Left ventricle myocardium inferior (tissue), 1 donor: ENCODE data around the gene NPW. TPM values are rescaled to one million over a fixed set of nuclear protein-coding genes. Genes with fewer than 3 reads are reported as not detected.

Experiments used
- DNase-seq: peaks from one replicate; pipeline ENCODE4 v3.0.0-alpha.2; 2020
- H3K27ac ChIP-seq: fragments of 200-600 bp; replicated peaks from 2 replicates; pipeline ENCODE4 v1.8.0; 2021
- H3K27me3 ChIP-seq: fragments of 200-600 bp; 2 replicates; pipeline ENCODE4 v1.8.0; 2021; ENCODE audit warnings: low read depth
- H3K36me3 ChIP-seq: fragments of 200-600 bp; 2 replicates; pipeline ENCODE4 v1.8.0; 2021
- H3K4me1 ChIP-seq: fragments of 200-600 bp; 2 replicates; pipeline ENCODE4 v1.8.0; 2021
- H3K4me3 ChIP-seq: fragments of 200-600 bp; 2 replicates; pipeline ENCODE4 v1.8.0; 2021; ENCODE audit warnings: mild to moderate bottlenecking, moderate library complexity
- H3K9me3 ChIP-seq: fragments of 200-600 bp; replicated peaks from 2 replicates; pipeline ENCODE4 v1.8.0; 2021
- intact Hi-C: fragments of 100-400 bp; cut with micrococcal nuclease; formaldehyde crosslinking; loops from one replicate; pipeline ENCODE4 v1.11.0; 2022
- total RNA-seq: library from RNA; stranded (reverse); fragmentation: NEBNext Ultra II Directional; extraction: Animal tissue kit (Norgen Biotek cat#: 25700); gene quantifications from one replicate; pipeline ENCODE4 v1.2.1, GENCODE V29; 2021
- TF ChIP-seq, protein P1 (sequence below): fragments of 200-600 bp; IDR thresholded peaks from 2 replicates; pipeline ENCODE4 v1.8.0; 2021; ENCODE audit warnings: antibody characterized with exemption, mild to moderate bottlenecking, borderline replicate concordance
- donor health status: DM: no; HTN: yes; CAD: no; lungs with severe emphysema.

The NPW gene
- total RNA-seq, 1 donor from 2014 or later: not detected

DNA sequence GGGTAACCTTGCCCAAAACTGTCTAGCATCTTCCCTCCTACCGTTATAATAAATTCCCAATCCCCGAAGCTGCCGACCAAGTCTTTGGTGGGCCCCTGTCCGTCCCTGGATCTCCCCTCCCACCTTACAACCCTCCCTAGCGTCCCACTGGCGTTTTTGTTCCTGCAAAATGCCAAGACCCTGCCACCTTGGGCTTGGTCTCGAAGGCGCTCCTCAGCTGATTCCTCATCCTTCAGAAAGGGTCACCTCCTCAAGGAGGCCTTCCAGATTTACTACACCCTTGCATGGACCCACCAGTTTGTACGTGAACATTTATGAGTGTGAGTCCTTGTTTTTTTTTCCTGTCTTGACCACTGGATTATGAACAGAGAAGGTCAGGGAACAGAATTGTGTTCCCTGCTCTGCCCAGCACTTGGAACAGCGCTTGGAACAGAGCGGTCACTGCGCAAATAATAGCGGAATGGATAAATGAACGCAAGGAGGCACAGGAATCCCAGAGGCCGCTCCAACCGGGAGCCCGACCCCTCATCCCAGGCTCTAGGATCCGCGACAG is 36.5 kb upstream of the NPW start:
- DNase-seq: no peak
- H3K27ac ChIP-seq: peak overlapping the region; percentile 88
- peaks cover 33% of the 10 kb centered on the region for H3K36me3 ChIP-seq
- H3K9me3 ChIP-seq: no peaks in the 10 kb centered on the region
- peak overlapping the region; percentile 88 for H3K4me3 ChIP-seq
- peaks cover 50% of the 10 kb centered on the region for H3K4me1 ChIP-seq
- TF ChIP-seq, protein P1, sequence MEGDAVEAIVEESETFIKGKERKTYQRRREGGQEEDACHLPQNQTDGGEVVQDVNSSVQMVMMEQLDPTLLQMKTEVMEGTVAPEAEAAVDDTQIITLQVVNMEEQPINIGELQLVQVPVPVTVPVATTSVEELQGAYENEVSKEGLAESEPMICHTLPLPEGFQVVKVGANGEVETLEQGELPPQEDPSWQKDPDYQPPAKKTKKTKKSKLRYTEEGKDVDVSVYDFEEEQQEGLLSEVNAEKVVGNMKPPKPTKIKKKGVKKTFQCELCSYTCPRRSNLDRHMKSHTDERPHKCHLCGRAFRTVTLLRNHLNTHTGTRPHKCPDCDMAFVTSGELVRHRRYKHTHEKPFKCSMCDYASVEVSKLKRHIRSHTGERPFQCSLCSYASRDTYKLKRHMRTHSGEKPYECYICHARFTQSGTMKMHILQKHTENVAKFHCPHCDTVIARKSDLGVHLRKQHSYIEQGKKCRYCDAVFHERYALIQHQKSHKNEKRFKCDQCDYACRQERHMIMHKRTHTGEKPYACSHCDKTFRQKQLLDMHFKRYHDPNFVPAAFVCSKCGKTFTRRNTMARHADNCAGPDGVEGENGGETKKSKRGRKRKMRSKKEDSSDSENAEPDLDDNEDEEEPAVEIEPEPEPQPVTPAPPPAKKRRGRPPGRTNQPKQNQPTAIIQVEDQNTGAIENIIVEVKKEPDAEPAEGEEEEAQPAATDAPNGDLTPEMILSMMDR: no peak
- peaks cover 59% of the 10 kb centered on the region for H3K27me3 ChIP-seq
- intact Hi-C loops: no loop called here

DNA sequence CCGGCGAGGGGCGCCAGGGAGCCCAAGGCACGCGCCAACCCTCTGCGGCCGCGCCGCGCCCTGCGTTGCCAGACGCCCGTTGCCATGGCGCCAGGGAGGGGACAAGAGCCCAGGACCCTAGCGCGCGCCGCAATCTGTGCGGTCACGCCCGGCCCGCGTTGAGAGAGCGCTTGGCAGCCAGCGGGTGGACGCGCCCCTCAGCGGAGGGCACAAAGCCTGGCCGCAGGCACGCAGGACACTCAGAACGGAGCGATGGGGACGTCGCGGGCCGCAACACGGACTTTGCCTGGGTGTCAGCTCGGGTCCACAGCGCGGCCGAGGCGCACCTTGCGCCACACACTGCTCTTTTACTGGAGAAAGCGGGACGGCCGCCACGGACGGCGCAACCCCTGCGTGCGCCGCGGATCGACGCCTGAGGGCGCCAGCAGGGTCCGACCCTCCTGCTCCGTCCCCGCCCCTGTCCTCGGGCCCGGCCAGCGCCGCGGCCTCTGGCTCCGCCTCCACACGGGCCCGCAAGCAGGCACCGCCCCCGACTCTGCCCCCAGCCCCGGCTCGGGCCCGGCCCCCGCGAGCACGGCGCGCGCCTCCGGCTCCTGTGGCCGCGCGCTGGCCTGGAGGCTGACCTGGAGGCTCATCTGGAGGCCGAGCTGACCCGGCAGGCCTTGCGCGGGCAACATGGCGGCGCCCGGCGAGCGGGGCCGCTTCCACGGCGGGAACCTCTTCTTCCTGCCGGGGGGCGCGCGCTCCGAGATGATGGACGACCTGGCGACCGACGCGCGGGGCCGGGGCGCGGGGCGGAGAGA is 35.8 kb upstream of the NPW start, which contains the start of gene GFER:
TSS of gene GFER (plus strand) at position 650 of the 803 bp plus-strand sequence. CDS start at position 676, 26 bp downstream.
- Histone ChIP-seq H3K27ac (peak within 1 kb of the TSS; percentile 88), H3K4me1 (peaks cover 49% of the 10 kb centered on the region), H3K27me3 (peaks cover 58% of the 10 kb centered on the region), H3K36me3 (peaks cover 26% of the 10 kb centered on the region), H3K4me3 (peak within 1 kb of the TSS; percentile 88), H3K9me3 (no peaks in the 10 kb centered on the region)
- DNase-seq: peak; percentile 92
- intact Hi-C loops: no loop called here
- TF ChIP-seq, protein P1: peak; percentile 60

DNA sequence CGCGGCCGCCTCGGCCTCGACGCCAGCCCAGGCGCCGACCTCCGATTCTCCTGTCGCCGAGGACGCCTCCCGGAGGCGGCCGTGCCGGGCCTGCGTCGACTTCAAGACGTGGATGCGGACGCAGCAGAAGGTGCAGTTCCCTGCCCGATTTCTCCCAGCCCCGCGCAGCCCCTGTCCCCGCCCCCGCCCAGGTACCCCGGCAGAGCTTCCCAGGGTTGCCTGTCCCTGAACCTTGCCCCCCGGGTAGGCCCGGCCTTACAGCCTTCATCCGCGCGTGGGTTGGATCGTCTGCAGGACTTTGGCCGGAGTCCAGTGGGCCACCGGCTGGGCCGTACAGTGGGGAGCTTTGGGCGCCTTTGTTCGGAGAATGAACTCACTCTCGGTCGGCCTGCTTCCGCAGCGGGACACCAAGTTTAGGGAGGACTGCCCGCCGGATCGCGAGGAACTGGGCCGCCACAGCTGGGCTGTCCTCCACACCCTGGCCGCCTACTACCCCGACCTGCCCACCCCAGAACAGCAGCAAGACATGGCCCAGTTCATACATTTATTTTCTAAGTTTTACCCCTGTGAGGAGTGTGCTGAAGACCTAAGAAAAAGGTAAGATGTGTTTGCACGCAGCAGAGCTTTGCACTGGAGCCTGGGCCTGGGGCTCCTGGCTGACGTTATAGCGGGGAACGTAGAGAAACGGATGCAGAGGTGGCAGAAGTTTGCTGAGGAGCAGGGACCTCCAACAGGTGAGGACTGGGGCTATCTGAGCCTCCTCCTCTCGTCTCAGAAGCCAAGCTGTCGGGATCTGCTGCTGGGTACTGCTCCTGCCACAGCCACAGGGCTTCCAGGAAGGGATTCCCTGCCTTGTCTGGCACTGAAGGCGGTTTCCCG is 35.0 kb upstream of the NPW start:
- H3K4me3 ChIP-seq: peak overlapping the region; percentile 88
- DNase-seq: no peak
- H3K4me1 ChIP-seq: peaks cover 45% of the 10 kb centered on the region
- H3K27me3 ChIP-seq: peaks cover 58% of the 10 kb centered on the region
- H3K27ac ChIP-seq: peak overlapping the region; percentile 88
- no peaks in the 10 kb centered on the region for H3K9me3 ChIP-seq
- H3K36me3 ChIP-seq: peaks cover 21% of the 10 kb centered on the region
- TF ChIP-seq, protein P1: no peak
- intact Hi-C loops: no loop called here

DNA sequence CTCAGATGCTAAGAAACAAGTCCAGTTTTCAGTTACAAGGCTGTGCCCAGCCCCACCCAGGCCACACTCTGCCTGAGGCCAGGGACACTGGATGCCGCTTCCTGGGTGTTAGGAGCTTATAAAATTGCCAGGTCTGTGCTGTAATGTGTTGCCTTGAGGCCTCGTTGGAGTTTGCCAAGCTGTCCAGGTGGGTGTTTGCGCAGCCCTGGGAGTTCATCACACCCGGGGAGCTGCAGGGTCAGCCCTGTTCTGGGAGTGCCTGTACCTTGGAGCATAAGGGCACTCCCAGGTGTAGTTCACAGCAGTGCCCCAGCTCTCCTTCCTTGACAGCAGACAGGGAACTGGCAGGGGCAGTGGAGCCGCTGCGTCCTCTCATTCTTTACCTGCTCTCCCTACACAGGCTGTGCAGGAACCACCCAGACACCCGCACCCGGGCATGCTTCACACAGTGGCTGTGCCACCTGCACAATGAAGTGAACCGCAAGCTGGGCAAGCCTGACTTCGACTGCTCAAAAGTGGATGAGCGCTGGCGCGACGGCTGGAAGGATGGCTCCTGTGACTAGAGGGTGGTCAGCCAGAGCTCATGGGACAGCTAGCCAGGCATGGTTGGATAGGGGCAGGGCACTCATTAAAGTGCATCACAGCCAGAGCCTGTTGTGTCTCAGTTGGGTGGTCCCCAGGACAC is 34.0 kb upstream of the NPW start:
- H3K9me3 ChIP-seq: no peaks in the 10 kb centered on the region
- peaks cover 43% of the 10 kb centered on the region for H3K4me1 ChIP-seq
- H3K4me3 ChIP-seq: peak overlapping the region; percentile 88
- peaks cover 58% of the 10 kb centered on the region for H3K27me3 ChIP-seq
- no peak for DNase-seq
- H3K36me3 ChIP-seq: peaks cover 21% of the 10 kb centered on the region
- intact Hi-C loops: no loop called here
- TF ChIP-seq, protein P1: no peak
- no peak overlapping the region for H3K27ac ChIP-seq

DNA sequence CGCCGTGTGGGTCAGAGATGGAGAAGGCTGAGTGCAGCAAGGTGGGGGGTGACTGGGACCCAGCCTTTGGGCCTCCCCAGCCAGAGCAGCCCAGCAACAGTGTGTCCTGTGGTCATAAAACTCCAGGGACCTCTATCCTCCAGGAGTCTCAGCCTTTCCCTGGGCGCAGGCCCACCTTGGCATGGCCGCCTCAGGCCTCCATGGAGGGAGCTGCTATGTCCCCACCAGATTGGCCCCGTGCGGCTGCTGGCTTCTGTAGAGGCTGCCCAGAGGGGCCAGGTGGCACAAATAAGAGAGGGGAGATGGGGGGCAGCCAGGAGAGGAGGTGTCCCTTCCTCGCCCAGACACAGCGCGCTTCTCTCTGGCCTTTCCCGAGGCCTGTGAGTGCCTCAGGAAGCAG is 32.4 kb upstream of the NPW start:
- Histone ChIP-seq H3K9me3 (no peaks in the 10 kb centered on the region), H3K27me3 (peaks cover 55% of the 10 kb centered on the region), H3K4me3 (no peak overlapping the region), H3K36me3 (peaks cover 21% of the 10 kb centered on the region), H3K4me1 (peaks cover 55% of the 10 kb centered on the region), H3K27ac (no peak overlapping the region)
- no peak for DNase-seq
- intact Hi-C loops: no loop called here
- TF ChIP-seq, protein P1: no peak
